Measurements from ENCODE around the gene KRT73.
A peak's percentile ranks its signal among the peaks of the same experiment; 100 is the strongest.

KRT73 gene

DNA sequence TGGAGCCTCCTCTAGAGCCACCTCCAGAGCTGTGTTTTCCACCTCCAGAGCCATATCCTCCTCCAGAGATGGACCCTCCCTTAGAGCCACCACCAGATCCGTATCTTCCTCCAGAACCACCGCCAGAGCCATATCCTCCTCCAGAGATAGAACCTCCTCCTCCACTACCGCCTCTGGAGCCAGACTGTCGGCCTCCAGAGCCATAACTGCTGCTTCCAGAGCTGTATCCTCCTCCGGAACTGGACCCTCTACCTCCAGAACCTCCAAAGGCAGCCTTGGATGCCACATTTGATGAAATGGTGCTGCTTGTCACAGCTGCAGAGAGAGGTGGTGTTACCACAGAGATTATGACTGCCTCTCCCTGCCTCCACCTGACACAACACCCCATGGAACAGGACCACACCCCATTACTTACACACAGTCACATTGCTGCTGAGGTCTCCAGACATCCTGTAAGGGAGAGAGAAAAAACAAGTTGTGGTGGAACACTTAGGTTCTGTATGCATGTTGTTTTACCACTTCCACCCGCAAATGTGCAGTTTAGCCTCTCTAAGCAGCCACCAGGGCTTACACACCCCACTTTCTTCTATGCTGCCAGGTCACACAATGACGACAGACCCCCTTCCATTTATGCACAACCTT, 26.9 kb upstream of the KRT73 start:
- DNase-seq = peak; percentile 58

DNA sequence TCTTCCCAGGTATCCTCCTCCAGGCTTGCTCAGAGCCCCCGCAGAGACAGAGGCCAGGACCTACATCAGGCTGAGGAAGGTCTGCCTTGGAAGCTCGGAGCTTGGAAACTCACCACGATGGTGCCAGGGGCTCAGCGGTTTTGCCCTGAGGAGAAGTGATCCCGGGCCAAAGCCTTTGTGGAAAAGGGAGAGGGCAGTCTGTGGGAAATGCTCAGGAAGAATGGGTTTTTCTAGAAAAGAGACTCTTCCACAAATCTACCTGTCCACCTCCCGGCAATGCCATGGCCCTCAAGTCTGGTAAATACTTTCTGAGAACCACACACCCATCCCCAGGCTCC, 25.7 kb upstream of the KRT73 start:
- DNase-seq = no peak

DNA sequence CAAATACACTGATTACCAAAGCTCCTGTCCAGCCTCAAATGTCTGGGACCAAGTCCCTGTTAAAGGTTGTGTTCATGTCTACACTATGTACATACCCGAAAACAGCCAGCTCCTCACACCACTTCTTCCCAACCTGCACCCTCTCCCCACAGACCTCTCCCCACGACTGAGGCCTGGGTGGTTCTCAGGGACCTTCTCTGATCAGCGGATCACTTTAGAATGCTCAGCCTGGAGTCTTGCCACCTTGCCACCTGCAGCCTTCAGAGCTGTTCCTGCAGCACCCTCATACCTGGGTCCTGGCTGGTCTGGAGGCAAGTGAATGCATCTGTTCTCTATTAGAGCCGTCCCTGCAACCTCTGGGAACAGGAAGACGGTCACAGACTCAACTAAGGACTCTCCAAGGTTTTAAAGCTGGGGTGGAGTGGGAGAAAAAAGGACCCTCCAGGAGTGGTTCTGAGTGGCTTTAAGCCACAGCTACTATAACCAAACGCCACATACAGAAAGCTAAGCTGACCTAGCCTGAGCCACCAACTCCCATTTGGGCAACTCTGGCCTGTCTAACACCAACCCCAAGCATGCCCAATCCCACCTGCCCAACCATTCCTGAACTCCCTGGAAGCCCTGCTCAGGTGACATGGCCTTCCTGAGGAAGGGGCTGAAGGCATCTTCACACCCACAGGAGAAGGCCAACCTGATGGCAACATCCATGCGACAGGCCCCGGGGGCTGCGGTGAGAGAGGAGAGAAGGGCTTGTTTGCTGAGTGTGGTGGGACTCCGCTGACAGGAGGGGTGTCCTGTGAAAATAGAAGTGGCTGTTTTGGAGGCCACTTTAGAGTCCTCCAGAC, 25.1 kb upstream of the KRT73 start:
- no peak for DNase-seq

DNA sequence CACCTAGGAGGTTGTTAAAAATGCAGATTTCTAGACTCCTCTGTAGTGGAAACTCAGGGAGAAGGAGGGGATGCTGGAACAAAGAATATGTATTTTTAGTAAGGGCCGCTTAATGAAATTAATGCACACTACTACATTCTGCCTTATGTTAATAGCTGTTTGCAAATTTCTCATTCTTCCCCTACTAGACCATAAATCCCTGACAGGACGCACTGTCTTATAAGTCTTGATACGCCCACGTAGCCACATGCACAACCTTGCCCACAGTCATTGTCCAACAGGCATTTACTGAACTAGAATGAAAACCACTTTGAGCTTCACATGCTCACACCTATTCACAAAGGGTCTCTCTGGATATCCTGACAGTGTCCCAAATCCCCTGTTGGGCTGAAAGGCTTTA, 23.1 kb upstream of the KRT73 start:
- DNase-seq = no peak

DNA sequence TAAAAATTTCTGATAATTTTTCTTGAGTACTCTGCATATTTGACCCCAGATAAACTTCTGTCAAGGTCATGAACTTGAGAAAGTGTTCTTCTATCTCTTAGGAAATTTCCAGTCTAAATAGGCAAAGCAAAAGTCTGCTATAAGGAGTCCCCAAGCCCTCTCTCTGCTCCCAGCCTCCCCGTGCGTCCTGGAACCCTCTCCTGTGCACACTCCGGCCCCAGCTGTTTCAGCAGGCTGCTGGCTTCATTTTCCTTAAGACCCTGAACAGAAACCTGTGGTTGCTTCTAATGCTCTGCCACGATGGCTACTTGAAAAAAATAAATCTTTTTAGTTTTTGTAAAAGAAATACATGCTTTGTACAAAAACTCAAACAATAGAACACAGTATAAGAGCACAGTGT, 18.9 kb upstream of the KRT73 start:
- no peak for DNase-seq

DNA sequence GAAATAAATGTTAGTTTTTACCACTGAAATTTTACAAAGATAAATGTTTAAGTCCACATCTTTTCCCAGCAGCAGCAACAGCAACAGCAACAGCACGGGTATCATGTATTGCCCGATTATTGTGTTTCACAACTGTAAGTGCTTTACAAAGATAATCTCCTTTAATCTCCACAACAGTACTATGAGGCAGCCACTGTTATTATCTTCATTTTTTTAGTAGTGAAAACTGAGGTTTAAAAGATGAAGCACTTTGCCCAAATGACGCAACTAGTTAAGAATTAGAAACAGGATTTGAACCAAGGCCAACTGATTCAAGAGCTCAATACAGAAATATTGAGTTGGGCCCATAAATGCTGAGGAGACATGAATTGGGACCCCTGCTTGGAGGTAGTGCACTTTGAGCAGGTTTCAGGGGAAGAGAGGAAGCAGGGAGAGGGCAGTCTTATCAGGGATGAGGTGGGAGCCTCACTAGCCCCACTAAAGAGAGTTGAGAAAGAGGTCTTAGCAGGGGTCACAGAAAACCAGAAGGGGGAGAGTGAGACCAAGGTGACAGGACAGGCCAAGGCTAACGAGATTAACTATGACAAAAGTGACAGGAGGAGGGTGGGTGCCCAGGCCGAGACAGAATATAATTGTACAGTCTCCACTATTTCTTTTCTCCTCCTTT, 18.4 kb upstream of the KRT73 start:
- DNase-seq = no peak

DNA sequence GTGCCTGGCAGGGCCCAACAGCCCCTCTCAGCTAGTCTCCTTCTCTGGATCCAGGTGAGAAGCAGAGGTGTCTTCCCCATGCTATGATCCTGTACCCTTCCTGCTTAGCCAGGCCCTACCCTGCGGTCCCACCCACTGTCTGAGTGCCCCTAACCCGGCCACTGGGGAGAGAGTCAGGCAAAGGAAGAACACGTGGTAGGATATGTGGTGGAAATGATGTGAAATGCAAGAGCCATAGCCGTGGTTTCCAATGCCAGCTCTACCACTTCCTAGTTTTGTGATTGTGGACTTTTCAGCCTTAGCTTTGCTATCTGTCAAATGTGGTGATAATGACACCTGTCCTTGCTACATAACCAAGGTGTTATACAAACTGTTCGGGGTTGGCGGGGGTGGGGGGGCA, 17.8 kb upstream of the KRT73 start:
- DNase-seq = no peak

DNA sequence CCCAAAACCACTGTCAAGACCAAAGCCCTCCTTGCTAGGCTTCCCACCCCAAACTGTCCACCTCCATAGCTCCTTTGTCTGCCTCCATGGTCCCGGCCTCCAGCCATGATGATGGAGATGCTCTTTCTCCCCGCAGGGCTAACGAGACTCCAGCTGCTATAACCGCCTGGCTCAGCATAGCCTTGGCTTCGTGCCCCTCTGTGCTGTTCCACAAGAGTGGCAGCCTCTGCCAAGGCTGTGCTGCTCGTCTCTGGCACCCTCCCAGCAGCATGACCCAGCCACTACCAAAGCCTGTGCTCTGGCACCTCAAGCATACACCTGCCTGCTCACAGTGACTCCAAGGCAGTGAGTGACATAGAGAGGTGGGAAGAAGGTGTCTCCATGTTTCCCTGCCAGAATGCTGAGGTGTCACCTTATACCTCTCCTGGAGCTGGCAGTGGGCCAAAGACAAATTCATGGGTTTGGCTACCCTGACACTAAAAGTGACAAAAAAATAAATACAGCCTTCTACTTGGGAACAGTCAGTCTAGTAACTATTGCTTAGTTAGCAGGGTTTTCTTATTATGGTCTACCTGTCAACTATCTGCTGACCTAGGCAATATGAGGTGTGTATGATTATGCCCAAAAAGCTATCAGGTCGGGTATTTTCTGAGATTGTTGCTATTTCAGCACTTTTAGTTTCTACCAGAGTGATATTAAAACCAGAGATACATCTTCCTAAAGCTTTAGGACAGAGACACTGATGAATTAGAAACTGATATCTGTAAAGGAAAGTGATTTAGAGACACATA, 16.1 kb upstream of the KRT73 start:
- DNase-seq = no peak

DNA sequence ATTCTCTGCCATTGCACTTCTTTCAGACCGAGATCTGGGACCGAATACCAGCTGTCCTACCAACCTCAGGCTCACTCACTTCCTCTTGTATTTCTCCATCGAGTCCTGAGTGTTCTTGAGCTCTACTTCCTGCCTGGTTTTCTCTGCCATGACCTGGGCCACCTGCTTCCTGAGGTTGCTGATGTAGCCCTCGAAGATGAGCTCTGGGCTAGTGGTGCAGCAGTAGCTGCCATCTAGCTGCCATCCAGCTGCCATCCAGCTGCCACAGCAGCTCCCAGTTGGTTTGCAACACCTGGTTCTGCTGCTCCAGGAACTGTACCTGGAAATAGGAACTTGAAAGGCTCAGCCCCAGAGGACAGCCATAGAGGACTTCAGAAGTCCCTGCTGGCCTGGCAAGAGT, 15.0 kb upstream of the KRT73 start:
- DNase-seq = peak; percentile 17

DNA sequence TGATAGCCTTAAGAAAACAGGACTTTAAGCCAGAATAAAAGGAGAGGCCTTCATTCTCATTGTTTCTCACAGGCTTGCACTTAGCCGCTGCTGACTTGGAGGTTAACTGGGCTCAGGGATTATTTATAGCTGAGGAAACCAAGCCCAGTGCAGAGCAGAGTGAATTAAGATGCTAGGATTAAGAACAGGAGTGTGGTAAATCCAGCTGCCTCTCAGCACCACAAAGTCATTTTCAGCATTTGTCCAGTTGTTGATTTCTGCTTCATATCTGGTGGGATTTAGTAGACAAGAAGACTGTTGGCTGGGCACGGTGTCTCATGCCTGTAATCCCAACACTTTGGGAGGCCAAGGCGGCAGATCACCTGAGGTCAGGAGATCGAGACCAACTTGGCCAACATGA, 14.3 kb upstream of the KRT73 start:
- DNase-seq = no peak

DNA sequence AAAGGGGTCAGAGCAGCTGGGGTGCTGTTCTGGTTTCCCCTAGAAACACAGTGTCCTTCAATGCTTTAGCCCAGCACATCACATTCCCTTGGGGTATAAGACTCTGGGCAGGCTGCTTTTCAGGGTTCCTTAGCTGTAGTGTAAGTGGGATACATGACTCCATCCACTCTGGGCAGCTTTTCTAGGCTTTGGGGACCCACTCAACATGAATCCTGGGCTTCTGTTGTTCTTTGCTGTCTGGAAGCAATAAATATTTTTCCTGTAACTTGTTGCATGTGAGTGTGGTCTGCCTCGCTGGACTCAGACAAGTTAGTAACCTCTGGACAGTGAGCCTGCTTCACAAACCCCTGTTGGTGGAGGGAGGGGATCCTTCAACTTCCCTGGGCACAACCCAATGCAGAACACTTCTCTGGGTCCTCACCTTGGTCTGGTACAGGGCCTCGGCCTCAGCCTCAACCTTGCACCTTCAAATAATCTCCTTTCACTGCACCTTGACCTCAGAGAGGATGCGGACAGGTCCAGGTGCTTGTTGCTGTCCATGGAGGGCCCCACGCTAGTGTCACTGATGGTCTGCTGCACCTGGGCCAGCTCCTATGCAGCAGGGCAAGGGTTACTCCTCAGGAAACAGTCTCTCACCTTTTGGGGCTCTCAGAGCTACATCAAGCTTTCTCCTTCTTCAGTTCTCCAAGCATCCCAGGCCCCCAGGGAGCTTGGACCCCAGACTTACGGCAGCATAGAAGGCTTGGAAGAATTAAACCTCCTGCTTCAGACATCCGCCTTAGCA, 13.5 kb upstream of the KRT73 start:
- no peak for DNase-seq

DNA sequence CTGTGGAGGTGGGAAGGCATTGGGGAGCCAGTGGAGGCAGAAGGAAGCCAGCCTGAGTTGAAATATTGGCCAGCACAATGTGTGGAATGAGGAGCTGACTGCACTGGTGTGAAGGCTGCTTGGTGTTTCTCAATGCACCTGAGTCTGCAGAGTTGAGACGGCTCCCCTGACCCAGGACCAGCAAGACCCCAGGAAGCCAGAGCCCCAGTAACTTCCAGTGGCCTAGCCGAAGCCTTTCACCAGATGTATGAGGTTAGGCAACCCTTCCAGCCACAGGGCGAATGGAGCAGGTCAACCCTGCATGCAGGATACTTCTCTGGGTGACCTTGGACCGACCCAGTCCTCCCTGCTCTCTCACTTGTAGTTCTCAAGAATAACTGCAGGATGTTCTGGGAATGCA, 12.9 kb upstream of the KRT73 start:
- no peak for DNase-seq

DNA sequence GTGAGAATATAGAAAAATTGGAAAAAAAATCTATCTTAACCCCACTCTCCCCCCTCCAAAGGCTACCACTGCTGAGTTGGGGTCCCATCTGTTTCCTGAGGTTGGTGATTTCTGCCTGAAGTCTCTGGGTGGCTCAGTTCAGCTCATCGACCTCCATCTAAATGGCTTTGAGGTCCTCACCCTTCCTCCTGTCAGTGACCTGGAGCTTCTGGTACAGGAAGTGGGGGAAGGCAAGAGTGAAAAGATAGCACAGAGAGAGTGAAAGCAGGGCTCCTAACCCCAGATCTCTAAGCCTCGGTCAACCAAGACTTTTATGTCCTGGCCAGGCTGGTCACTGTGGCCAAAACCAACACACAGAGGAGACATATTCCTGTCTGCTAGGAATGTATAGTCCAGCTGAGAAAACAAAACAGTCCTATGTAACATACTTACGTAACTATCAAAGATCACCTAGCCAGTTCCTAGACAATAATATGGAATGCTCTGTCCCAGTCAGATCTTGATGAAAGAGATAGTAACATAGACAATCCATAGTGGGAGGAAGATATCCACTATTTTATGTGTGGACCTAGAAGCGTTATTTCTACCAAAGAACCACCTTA, 12.3 kb upstream of the KRT73 start:
- DNase-seq = no peak

DNA sequence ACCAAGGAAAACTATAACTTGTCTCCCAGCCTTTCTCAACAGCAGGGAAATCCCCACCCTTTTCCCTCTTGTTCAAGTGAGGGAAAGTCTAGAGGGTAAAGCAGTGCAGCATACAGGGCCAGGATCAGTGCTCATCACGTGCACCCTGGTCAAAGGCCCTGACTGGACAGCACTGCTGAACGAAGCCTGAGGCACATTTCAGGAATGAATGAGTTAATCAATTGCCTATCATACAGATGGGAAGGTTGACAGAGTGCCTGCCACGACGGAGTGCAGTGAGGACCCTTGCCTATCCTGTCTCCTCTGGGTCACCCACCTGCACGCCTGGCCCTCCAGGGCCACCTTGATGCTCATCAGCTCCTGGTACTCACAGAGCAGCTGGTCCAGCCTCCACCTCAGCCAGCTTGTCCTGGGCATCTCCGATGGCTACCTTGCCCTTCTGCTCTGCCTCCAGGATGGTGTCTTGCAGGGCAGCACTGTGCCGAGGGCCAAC, 11.7 kb upstream of the KRT73 start:
- DNase-seq = no peak

DNA sequence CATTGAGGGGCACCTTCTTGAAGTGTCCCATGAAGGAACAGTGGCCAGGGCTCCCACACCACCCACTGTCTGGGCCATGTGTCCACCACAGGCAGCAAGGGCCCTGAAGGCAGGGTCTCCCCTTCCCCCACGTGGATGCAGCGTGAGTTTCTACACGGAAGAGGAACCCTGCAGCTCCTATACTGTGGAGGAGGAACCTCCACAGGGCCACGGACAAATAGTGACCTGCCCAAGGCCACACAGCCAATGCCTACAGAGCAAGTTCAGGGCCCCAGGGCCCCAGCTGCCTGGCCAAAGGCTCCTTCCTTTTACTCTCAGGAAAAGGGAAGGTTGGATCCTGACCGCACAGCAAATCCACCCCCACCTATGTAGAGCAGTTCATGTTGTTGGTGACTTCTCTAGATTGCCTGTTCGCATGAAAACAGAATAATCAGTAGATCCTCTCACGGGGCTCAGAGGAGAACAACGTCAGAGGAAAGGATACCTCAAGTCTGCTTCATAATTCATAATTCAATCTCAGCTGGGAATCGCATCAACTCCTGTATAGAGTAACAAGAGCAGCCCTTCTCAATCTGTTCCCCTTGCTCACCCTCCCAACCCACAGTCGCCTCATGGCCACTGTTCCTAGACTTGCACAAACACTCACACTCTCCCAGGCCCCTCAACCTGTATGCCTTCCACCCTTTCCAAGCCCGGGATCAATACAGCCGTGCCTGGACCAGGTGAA, 11.1 kb upstream of the KRT73 start:
- DNase-seq = no peak

DNA sequence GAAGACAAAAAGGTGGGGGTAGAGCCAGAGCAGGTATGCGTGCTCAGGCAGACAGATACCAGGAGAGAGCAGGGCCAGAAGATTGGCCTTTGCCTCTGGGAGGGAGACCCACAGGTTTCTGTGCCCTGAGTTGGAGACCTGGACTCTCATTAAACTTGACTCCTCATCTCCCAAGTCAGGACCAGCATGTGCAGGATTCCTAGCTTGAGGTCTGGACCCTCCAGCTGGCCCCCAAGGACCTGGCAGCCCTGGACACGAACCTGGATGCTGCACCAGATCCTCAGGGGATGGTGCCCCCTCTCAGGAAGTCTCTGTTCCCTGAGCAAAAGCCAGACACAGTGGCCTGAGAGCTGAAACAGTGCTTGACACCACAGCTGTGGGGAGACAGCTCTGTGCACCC, 10.5 kb upstream of the KRT73 start:
- DNase-seq = no peak

DNA sequence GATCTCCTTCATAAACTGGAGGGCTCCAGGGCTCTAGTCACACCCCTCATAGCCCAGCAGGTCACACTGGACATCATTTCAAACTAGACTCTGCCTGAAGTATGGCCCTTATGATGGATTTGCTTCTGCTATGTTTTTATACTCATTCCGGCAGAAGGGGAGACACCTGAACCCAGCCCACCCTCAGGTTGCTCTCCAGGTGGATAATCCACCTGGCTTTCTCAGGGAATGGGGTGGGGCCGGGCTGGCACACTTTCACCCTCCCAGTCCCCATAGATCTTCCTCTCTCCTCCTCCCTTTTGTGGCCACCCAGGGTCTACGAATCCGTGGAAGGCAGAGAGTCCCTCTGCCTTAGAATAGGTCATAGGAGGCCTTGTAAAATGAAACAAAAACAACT, 9.8 kb upstream of the KRT73 start:
- DNase-seq = no peak

DNA sequence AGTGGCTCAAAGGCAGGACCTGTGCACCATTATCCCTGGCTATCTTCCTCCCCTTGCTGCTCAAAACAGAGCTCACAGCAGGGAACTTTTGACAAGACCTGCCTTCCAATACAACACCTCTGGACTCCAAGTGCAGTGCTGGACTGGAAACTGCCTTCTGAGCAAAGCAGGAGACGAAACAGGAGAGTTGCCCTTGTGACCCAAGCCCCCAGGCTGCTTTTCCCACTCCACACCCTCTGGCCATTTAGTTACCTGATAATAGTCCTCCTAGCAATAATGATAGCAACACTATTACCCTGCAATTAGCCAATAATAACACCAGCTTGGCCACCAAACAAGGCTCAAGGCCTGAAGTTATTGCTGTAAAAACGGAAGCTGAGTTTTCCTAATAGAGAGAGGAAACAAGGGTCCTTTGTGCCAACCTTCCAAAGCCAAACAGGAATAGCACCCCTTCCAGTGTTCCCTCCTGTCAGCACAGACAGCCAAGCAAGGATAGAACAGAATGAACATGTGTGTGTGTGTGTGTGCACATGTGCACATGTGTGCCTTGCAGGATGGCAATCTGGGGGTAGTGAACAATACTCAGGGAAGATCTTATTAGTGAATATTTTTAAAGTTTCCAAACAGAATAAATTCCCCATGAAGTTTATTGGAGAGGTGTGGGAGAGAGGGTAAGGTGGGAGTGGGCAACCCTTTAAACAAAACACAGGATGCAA, 9.2 kb upstream of the KRT73 start:
- no peak for DNase-seq

DNA sequence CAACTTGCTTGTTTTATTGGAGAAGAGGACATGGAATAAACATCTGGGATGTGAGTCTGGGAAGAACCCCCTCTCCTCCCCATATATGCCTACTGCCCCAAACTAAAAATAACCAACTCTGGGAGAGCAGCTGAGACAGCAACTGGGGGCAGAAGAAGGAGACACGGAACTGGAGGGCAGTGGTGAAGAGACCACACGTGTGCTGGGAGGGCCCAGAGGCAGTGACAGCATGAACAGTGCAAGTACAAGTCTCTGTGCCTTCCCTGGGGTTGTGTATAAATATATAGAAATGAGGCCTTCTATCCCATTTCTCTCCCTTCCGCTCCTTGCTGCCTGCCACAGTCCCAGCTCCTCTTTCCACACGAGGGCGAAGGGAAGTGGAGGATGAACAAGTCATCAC, 4.0 kb upstream of the KRT73 start:
- no peak for DNase-seq

DNA sequence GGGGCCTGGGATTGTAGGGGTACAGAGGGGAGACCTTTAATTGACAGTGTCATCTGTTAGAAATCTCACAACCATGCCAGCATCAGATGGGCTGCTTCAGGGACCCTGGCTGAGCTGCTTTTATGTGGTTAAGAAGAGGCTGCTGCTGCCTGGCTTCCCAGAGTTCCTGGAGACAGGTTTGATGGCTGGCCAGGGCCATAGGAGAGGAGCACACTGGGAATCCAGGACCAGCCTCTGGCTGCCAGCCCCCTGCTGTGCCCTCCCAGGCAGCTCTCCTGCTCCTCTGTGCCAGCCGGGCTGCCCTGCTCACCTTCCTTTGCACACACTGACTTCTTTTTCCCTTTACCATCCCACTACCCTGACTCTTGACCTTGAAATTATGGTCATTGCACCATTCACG, 507 bp upstream of the KRT73 start:
- DNase-seq = no peak

DNA sequence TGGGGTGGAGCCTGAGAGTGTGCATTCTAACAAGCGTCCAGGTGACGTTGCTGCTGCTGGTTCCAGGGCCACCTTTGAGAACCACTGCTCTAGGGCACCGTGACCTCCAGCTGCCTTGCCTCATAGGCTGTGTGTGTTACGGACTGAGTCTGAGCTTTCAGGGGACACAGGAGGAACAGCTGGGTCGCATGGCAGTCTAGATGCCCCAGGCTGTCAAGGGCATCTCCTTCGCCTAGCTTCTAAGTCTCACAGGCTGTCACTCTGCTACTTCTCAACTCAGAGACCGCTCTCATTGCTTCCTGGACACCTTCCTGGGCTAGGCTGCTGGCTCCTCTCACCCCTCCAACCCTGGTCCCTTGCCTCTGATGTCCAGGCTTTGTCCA, 965 bp downstream of the KRT73 start:
- no peak for DNase-seq

Measured in CD4-positive, alpha-beta T cell treated with Interleukin-12 subunit alpha and Interleukin-12 subunit beta, for 1 hour (primary cell).